MCF 10A (cell line): ENCODE data around the gene SETD1B. TPM values are rescaled to one million over a fixed set of nuclear protein-coding genes. Genes with fewer than 3 reads are reported as not detected.

Source experiments
- BruUV-seq: library from RNA; stranded (reverse); fragments of 400-500 nt; replicated peaks from 2 replicates; lab custom pipeline; 2021; lab: Mats Ljungman, UMichigan
- CTCF ChIA-PET: fragments of 300-600 bp; sonication (Branson Sonifier 250); formaldehyde crosslinking; extraction: SDS; loops from one replicate; lab custom pipeline; 2021; ENCODE audit warnings: antibody characterized with exemption, inconsistent platforms; lab: Yijun Ruan, JAX
- POLR2A ChIA-PET: fragments of 300-600, 350-650 bp; sonication (Branson Sonifier 250); formaldehyde crosslinking; extraction: SDS; loops from one replicate; lab custom pipeline; 2020; ENCODE audit warnings: antibody characterized with exemption, inconsistent platforms; lab: Yijun Ruan, JAX
- DNase-seq: peaks from one replicate; pipeline ENCODE4 v3.0.0-alpha.2; 2018; ENCODE audit not compliant: unreplicated experiment
- H3K27ac Mint-ChIP-seq: one replicate; pipeline ENCODE4 v1.8.0; 2022; ENCODE audit warnings: mild to moderate bottlenecking, low read depth, mixed read lengths; ENCODE audit not compliant: unreplicated experiment
- H3K27me3 Mint-ChIP-seq: one replicate; pipeline ENCODE4 v1.8.0; 2022; ENCODE audit warnings: mixed read lengths; ENCODE audit not compliant: insufficient read depth, unreplicated experiment
- H3K36me3 Mint-ChIP-seq: one replicate; pipeline ENCODE4 v1.8.0; 2022; ENCODE audit warnings: mild to moderate bottlenecking, moderate library complexity, mixed read lengths; ENCODE audit not compliant: insufficient read depth, unreplicated experiment
- H3K4me1 Mint-ChIP-seq: one replicate; pipeline ENCODE4 v1.8.0; 2022; ENCODE audit warnings: mixed read lengths; ENCODE audit not compliant: insufficient read depth, unreplicated experiment
- H3K4me3 Mint-ChIP-seq: one replicate; pipeline ENCODE4 v1.8.0; 2022; ENCODE audit warnings: mild to moderate bottlenecking, moderate library complexity, mixed read lengths; ENCODE audit not compliant: unreplicated experiment
- H3K9me3 Mint-ChIP-seq: one replicate; pipeline ENCODE4 v1.8.0; 2022; ENCODE audit warnings: mixed read lengths; ENCODE audit not compliant: unreplicated experiment
- intact Hi-C: fragments of 100-400 bp; cut with micrococcal nuclease; formaldehyde crosslinking; loops from 2 replicates; pipeline ENCODE4 v1.14.1; 2022
- total RNA-seq: library from RNA; stranded (reverse); gene quantifications from 2 replicates; pipeline ENCODE4 v1.2.3, GENCODE V29; 2022
- TF ChIP-seq, protein P1 (sequence below): fragments of 200-600 bp; IDR thresholded peaks from one replicate; pipeline ENCODE4 v1.8.0; 2022; ENCODE audit warnings: antibody characterized with exemption, mild to moderate bottlenecking; ENCODE audit not compliant: unreplicated experiment

Gene SETD1B
- total RNA-seq, 1 experiment from 2014 or later, result 19.7 TPM

GRCh38 chr12:121799842-121800693 is 3.7 kb upstream of the SETD1B start:
- Mint-ChIP-seq H3K36me3 (peaks cover 39% of the 10 kb centered on the region), H3K4me3 (peak overlapping the region; percentile 78), H3K4me1 (peaks cover 26% of the 10 kb centered on the region), H3K27me3 (no peaks in the 10 kb centered on the region), H3K9me3 (no peaks in the 10 kb centered on the region), H3K27ac (peak overlapping the region; percentile 99)
- DNase-seq, result peak; percentile 95
- ChIA-PET POLR2A (interaction anchor here (0.6 to 13.9 kb wide), 13 partner anchors 8 to 323 kb away, joined by 3 to 344 read pairs (median 4); partner anchors contain the start of genes PSMD9, SETD1B and TMEM120B), CTCF (interaction anchor here (0.6 to 10.6 kb wide), 5 partner anchors 9 to 192 kb away, joined by 3 to 390 read pairs (median 5); partner anchors contain the start of gene SETD1B)
- TF ChIP-seq, protein P1, sequence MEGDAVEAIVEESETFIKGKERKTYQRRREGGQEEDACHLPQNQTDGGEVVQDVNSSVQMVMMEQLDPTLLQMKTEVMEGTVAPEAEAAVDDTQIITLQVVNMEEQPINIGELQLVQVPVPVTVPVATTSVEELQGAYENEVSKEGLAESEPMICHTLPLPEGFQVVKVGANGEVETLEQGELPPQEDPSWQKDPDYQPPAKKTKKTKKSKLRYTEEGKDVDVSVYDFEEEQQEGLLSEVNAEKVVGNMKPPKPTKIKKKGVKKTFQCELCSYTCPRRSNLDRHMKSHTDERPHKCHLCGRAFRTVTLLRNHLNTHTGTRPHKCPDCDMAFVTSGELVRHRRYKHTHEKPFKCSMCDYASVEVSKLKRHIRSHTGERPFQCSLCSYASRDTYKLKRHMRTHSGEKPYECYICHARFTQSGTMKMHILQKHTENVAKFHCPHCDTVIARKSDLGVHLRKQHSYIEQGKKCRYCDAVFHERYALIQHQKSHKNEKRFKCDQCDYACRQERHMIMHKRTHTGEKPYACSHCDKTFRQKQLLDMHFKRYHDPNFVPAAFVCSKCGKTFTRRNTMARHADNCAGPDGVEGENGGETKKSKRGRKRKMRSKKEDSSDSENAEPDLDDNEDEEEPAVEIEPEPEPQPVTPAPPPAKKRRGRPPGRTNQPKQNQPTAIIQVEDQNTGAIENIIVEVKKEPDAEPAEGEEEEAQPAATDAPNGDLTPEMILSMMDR, result no peak
- BruUV-seq, result no TSS peak
- intact Hi-C loops, result loop anchor here (10.0 kb wide), 2 partner anchors 225 to 395 kb away; partner anchors contain the start of gene BCL7A

DNA sequence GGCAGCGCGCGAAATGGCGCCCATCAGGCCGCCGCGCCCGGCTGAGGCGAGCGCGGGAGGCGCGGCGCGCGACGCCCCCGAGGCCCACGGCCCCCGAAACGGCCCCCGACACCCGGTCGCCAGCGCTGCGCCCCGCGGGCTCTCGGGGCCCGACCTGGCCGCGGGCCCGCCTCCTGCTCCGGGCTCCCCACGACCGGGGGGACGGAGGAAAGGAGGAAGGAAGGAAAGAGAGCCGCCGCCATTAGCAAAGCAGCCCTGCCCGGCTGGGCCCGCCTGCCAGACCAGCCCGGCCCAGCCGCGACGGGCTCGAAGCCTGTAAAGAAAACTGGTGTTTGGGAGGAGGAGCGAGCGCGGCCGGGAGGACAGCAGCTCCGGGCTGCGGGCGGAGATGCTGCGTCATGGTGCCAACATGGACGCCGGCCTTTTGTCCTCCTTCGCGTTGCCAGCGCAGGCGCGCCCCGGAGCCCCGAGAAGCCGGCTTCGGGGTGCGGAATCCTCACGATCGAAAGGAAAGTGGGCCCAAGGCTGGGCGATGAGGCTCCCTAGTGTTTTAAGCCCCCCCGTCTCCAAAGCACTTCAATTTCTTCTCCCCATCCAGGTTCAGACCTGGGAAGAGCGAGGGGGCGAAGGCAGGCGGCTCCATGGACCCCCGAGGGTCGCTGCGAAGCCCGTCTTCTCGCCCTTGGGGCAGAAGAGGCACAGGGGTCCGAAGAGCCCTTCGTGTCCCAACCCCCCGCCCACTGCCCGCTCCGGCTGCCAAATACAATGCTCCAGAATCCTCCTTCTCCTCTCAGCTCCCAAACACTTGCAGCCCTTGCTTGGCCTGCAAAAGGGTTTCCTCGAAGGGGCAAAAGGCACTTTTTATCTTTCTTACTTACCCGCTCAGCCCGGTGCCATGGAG is 2.9 kb upstream of the SETD1B start:
- peaks cover 22% of the 10 kb centered on the region for H3K4me1 Mint-ChIP-seq
- TF ChIP-seq, protein P1, result no peak
- ChIA-PET POLR2A (interaction anchor here (0.6 to 13.9 kb wide), 22 partner anchors 7 to 1433 kb away, joined by 3 to 344 read pairs (median 4); partner anchors contain the start of genes PSMD9, SETD1B and TMEM120B), CTCF (interaction anchor here (0.6 to 16.6 kb wide), 5 partner anchors 5 to 191 kb away, joined by 3 to 390 read pairs (median 22); partner anchors contain the start of genes RHOF and SETD1B)
- peak; percentile 78 for DNase-seq
- H3K36me3 Mint-ChIP-seq, result peaks cover 34% of the 10 kb centered on the region
- no TSS peak for BruUV-seq
- no peaks in the 10 kb centered on the region for H3K27me3 Mint-ChIP-seq
- intact Hi-C loops, result no loop called here
- peak overlapping the region; percentile 99 for H3K27ac Mint-ChIP-seq
- peak overlapping the region; percentile 87 for H3K4me3 Mint-ChIP-seq
- H3K9me3 Mint-ChIP-seq, result no peaks in the 10 kb centered on the region

GRCh38 chr12:121801595-121802484 is 2.0 kb upstream of the SETD1B start:
- TSS peak; percentile 50 for BruUV-seq
- ChIA-PET CTCF (interaction anchor here (0.6 to 16.6 kb wide), 6 partner anchors 6 to 279 kb away, joined by 3 to 390 read pairs (median 5); partner anchors contain the start of genes PSMD9 and RHOF), POLR2A (interaction anchor here (0.6 to 13.9 kb wide), 28 partner anchors 5 to 1432 kb away, joined by 3 to 344 read pairs (median 4); partner anchors contain the start of genes DIABLO, MLXIP, PSMD9 and RHOF)
- TF ChIP-seq, protein P1, result no peak
- peaks cover 40% of the 10 kb centered on the region for H3K36me3 Mint-ChIP-seq
- intact Hi-C loops, result no loop called here
- H3K4me3 Mint-ChIP-seq, result peak overlapping the region; percentile 87
- DNase-seq, result peak; percentile 44
- H3K4me1 Mint-ChIP-seq, result peaks cover 22% of the 10 kb centered on the region
- no peaks in the 10 kb centered on the region for H3K27me3 Mint-ChIP-seq
- peak overlapping the region; percentile 99 for H3K27ac Mint-ChIP-seq
- H3K9me3 Mint-ChIP-seq, result no peaks in the 10 kb centered on the region
